ENCODE data around the gene SNN. TPM values are rescaled to one million over a fixed set of nuclear protein-coding genes. Genes with fewer than 3 reads are reported as not detected.

SNN gene
- total RNA-seq, 8 experiments from 2014 or later: 3.4 to 99.4 (median 35.5) TPM

- no peak overlapping the region for H3K27ac ChIP-seq
- in situ Hi-C loops (cut with MboI; ENCODE audit: low pct_unique_long_range_greater_than_20kb in 2 of 9, low sequenced_read_pairs in 9 of 9, unreplicated experiment in 9 of 9): loop anchor here in 1 of 9 experiments (10.0 kb wide), 1 partner anchor 254 kb away; no protein-coding TSS in a partner anchor
- H3K4me1 ChIP-seq (replicated peaks in 1 of 2): no peaks in the 10 kb centered on the region
- peak in 3 of 8 experiments; percentile 37 to 85 (median 73) for ATAC-seq (replicated peaks in 6 of 8)
- 38 to 92% (median 71%) methylated on average over 1 to 13 of the region's 19 CpGs; no CpG with 5 or more reads in 3 of the 10 experiments for WGBS, 10 experiments
- H3K4me3 ChIP-seq: no peak overlapping the region
Measured at GRCh38 chr16:11658896-11659708, 9.2 kb upstream of the SNN start.

GRCh38 chr16:11660565-11660964 is 7.7 kb upstream of the SNN start:
- in situ Hi-C loops (cut with MboI; ENCODE audit: low pct_unique_long_range_greater_than_20kb in 2 of 9, low sequenced_read_pairs in 9 of 9, unreplicated experiment in 9 of 9): no loop called here
- WGBS, 10 experiments: 32 to 100% (median 79%) methylated on average over 1 to 6 of the region's 12 CpGs
- Histone ChIP-seq H3K4me3 (no peak overlapping the region), H3K27ac (no peak overlapping the region), H3K4me1 (replicated peaks in 1 of 2) (peaks cover 12% of the 10 kb centered on the region in 2 donors)
- no peak for ATAC-seq (replicated peaks in 6 of 8)

GRCh38 chr16:11662582-11662981 is 5.7 kb upstream of the SNN start:
- in situ Hi-C loops (cut with MboI; ENCODE audit: low pct_unique_long_range_greater_than_20kb in 2 of 9, low sequenced_read_pairs in 9 of 9, unreplicated experiment in 9 of 9): no loop called here
- ATAC-seq (replicated peaks in 6 of 8): no peak
- Histone ChIP-seq H3K27ac (no peak overlapping the region), H3K4me3 (no peak overlapping the region), H3K4me1 (replicated peaks in 1 of 2) (peaks cover 12% of the 10 kb centered on the region in 2 donors)
- 21 to 100% (median 80%) methylated on average over 1 to 2 of the region's 5 CpGs; no CpG with 5 or more reads in 4 of the 10 experiments for WGBS, 10 experiments

GRCh38 chr16:11665071-11665491 is 3.2 kb upstream of the SNN start:
- 0 to 93% (median 30%) methylated on average over 1 to 4 of the region's 11 CpGs; no CpG with 5 or more reads in 5 of the 10 experiments for WGBS, 10 experiments
- H3K4me3 ChIP-seq: no peak overlapping the region
- peaks cover 20 to 22% of the 10 kb centered on the region in 2 donors for H3K4me1 ChIP-seq (replicated peaks in 1 of 2)
- peak in 3 of 8 experiments; percentile 2 to 5 (median 3) for ATAC-seq (replicated peaks in 6 of 8)
- H3K27ac ChIP-seq: peak overlapping the region; percentile 11 to 50
- in situ Hi-C loops (cut with MboI; ENCODE audit: low pct_unique_long_range_greater_than_20kb in 2 of 9, low sequenced_read_pairs in 9 of 9, unreplicated experiment in 9 of 9): no loop called here

GRCh38 chr16:11666103-11667055 is 1.9 kb upstream of the SNN start:
- in situ Hi-C loops (cut with MboI; ENCODE audit: low pct_unique_long_range_greater_than_20kb in 2 of 9, low sequenced_read_pairs in 9 of 9, unreplicated experiment in 9 of 9): no loop called here
- no peak overlapping the region for H3K4me3 ChIP-seq
- ATAC-seq (replicated peaks in 6 of 8): no peak
- 62 to 100% (median 90%) methylated on average over 1 to 9 of the region's 14 CpGs; no CpG with 5 or more reads in 1 of the 10 experiments for WGBS, 10 experiments
- H3K4me1 ChIP-seq (replicated peaks in 1 of 2): peaks cover 28 to 30% of the 10 kb centered on the region in 2 donors
- no peak overlapping the region for H3K27ac ChIP-seq

GRCh38 chr16:11667221-11667823 is 933 bp upstream of the SNN start:
- peak overlapping the region in 2 of 5 donors; percentile 75 to 88 for H3K4me3 ChIP-seq
- in situ Hi-C loops (cut with MboI; ENCODE audit: low pct_unique_long_range_greater_than_20kb in 2 of 9, low sequenced_read_pairs in 9 of 9, unreplicated experiment in 9 of 9): no loop called here
- H3K27ac ChIP-seq: no peak overlapping the region
- H3K4me1 ChIP-seq (replicated peaks in 1 of 2): peaks cover 28 to 30% of the 10 kb centered on the region in 2 donors
- WGBS, 10 experiments: 60 to 100% (median 93%) methylated on average over 1 to 3 of the region's 11 CpGs; no CpG with 5 or more reads in 3 of the 10 experiments
- ATAC-seq (replicated peaks in 6 of 8): no peak

DNA sequence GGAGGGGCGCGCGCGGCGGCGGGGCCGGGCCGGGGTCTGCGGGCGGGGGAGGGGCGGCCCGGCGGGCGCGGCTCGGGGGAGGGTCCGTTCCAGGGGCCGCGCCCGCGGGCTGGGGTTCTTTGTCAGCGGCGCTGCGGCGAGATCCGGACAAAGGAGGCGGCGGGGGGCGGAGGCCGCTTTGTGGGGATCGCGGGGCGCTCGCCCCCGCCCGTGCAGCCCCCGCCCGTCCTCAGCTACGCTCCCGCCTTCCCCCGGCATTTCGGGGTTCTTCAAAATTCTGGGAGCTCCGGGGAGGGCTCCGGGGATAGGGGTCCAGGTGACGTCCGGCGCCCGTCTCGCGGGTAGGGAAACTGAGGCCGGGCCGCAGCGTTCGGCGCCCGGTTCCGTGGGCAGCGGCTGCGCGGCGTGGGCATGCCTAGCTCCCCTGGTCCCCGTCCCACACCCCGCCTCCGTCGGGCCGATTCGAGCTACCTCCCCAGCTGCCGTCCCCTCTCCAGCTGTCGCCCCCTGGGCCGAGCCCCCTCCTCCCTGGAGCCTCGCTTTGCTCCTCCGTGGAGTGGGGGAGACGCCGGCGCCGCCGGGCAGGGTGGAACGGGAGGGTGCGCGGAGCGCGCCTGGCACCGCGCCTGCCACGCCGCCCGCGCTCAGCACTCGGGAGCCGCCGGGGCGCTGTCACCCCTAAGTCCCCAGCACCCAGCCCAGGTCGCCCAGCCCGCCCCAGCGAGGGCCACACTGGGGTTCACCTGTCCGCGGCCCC is 546 bp downstream of the SNN start:
- peaks cover 28 to 34% of the 10 kb centered on the region in 2 donors for H3K4me1 ChIP-seq (replicated peaks in 1 of 2)
- in situ Hi-C loops (cut with MboI; ENCODE audit: low pct_unique_long_range_greater_than_20kb in 2 of 9, low sequenced_read_pairs in 9 of 9, unreplicated experiment in 9 of 9): no loop called here
- peak overlapping the region; percentile 74 to 79 for H3K27ac ChIP-seq
- peak overlapping the region; percentile 53 to 88 (median 82) for H3K4me3 ChIP-seq
- WGBS, 10 experiments: 0% methylated on average over 1 of the region's 97 CpGs; no CpG with 5 or more reads in 9 of the 10 experiments
- ATAC-seq (replicated peaks in 6 of 8): peak in 6 of 8 experiments; percentile 0 to 9 (median 4)

DNA sequence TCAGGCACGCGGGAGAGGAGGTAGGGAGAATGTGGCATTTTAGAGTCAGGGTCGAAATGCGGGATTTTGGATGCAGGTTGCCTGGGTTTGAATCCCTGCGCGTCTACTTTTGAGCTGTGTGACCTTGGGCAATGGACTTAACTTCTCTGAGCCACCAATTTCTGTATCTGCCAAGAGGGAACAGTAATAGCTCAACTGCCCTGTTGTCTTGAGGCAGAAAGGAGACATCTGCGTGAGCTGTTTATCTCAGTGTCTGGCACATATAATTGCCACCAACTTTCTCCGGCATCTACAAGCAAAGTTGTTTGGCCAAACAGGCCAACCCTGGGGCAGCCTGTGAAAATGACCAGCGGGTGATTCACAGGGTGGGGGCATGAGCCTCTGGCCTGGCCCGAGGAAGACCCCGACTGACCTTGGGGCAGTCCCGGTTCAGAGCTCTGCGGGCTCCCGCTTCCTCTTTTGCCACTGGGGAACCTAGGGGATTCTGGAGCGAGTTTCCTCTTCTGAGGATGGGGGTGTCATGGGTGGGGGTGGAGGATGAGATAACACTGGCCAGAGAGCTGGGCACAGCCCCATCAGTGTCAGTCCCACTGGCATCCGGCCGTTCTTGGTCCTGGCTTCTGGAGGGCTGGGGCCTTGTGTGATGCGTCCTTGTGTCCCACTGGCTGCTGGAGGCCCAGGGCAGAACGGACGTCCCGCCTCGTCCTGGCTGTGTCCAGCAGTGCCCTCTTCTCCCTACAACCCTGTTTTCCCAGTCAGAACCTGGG is 1.3 kb downstream of the SNN start:
- Histone ChIP-seq H3K4me1 (replicated peaks in 1 of 2) (peaks cover 24 to 35% of the 10 kb centered on the region in 2 donors), H3K4me3 (peak overlapping the region; percentile 53 to 88 (median 82)), H3K27ac (peak overlapping the region in 1 of 2 donors; percentile 74)
- ATAC-seq (replicated peaks in 6 of 8): peak in 1 of 8 experiments; percentile 4
- in situ Hi-C loops (cut with MboI; ENCODE audit: low pct_unique_long_range_greater_than_20kb in 2 of 9, low sequenced_read_pairs in 9 of 9, unreplicated experiment in 9 of 9): no loop called here
- 20 to 66% (median 46%) methylated on average over 2 to 12 of the region's 22 CpGs; no CpG with 5 or more reads in 6 of the 10 experiments for WGBS, 10 experiments

GRCh38 chr16:11670171-11671131 is 2.2 kb downstream of the SNN start:
- Histone ChIP-seq H3K4me1 (replicated peaks in 1 of 2) (peaks cover 16 to 26% of the 10 kb centered on the region in 2 donors), H3K4me3 (peak overlapping the region; percentile 53 to 88 (median 82)), H3K27ac (no peak overlapping the region)
- 53 to 80% (median 67%) methylated on average over 1 to 12 of the region's 27 CpGs; no CpG with 5 or more reads in 5 of the 10 experiments for WGBS, 10 experiments
- no peak for ATAC-seq (replicated peaks in 6 of 8)
- in situ Hi-C loops (cut with MboI; ENCODE audit: low pct_unique_long_range_greater_than_20kb in 2 of 9, low sequenced_read_pairs in 9 of 9, unreplicated experiment in 9 of 9): no loop called here

- WGBS, 10 experiments: 100% methylated on average over 2 of the region's 2 CpGs; no CpG with 5 or more reads in 9 of the 10 experiments
- in situ Hi-C loops (cut with MboI; ENCODE audit: low pct_unique_long_range_greater_than_20kb in 2 of 9, low sequenced_read_pairs in 9 of 9, unreplicated experiment in 9 of 9): no loop called here
- Histone ChIP-seq H3K27ac (no peak overlapping the region), H3K4me1 (replicated peaks in 1 of 2) (peaks cover 16 to 25% of the 10 kb centered on the region in 2 donors), H3K4me3 (no peak overlapping the region)
- ATAC-seq (replicated peaks in 6 of 8): no peak
Measured at GRCh38 chr16:11671271-11671670, 3.0 kb downstream of the SNN start.
